ENCODE results near the gene ATP2B2. TPM values are rescaled to one million over a fixed set of nuclear protein-coding genes. Genes with fewer than 3 reads are reported as not detected.

The ATP2B2 gene
- total RNA-seq, 1 experiment from 2014 or later, result not detected

- no peak for DNase-seq (ENCODE audit: unreplicated experiment)
- no peaks in the 10 kb centered on the region for H3K36me3 Mint-ChIP-seq (ENCODE audit: insufficient read depth, unreplicated experiment)
- peaks cover 7% of the 10 kb centered on the region for H3K4me1 Mint-ChIP-seq (ENCODE audit: insufficient read depth, unreplicated experiment)
- no TSS peak for BruUV-seq (replicated peaks)
- no peak overlapping the region for H3K4me3 Mint-ChIP-seq (ENCODE audit: unreplicated experiment)
- TF ChIP-seq CTCF (IDR thresholded peaks at IDR 0.05; ENCODE audit: unreplicated experiment), result no peak
- no peak overlapping the region for H3K27ac Mint-ChIP-seq (ENCODE audit: low read depth, unreplicated experiment)
- H3K9me3 Mint-ChIP-seq (ENCODE audit: unreplicated experiment), result no peaks in the 10 kb centered on the region
- intact Hi-C loops (cut with micrococcal nuclease), result no loop called here
- CTCF ChIA-PET, result interaction anchor here (0.6 to 0.7 kb wide), 3 partner anchors 162 to 1197 kb away, joined by 3 to 4 read pairs (median 4); no protein-coding TSS in a partner anchor
- POLR2A ChIA-PET, result interaction anchor here (0.6 kb wide), 1 partner anchor 28 kb away, joined by 3 read pairs; no protein-coding TSS in a partner anchor
- no peaks in the 10 kb centered on the region for H3K27me3 Mint-ChIP-seq (ENCODE audit: insufficient read depth, unreplicated experiment)
These were observed 9.8 kb downstream of the ATP2B2 start for GRCh38 chr3:10495614-10496013.

GRCh38 chr3:10495003-10495402 is 10.4 kb downstream of the ATP2B2 start:
- H3K27me3 Mint-ChIP-seq (ENCODE audit: insufficient read depth, unreplicated experiment), result peaks cover 1% of the 10 kb centered on the region
- intact Hi-C loops (cut with micrococcal nuclease), result no loop called here
- no TSS peak for BruUV-seq (replicated peaks)
- peaks cover 7% of the 10 kb centered on the region for H3K4me1 Mint-ChIP-seq (ENCODE audit: insufficient read depth, unreplicated experiment)
- no peaks in the 10 kb centered on the region for H3K36me3 Mint-ChIP-seq (ENCODE audit: insufficient read depth, unreplicated experiment)
- TF ChIP-seq CTCF (IDR thresholded peaks at IDR 0.05; ENCODE audit: unreplicated experiment), result no peak
- H3K27ac Mint-ChIP-seq (ENCODE audit: low read depth, unreplicated experiment), result no peak overlapping the region
- no peaks in the 10 kb centered on the region for H3K9me3 Mint-ChIP-seq (ENCODE audit: unreplicated experiment)
- no peak overlapping the region for H3K4me3 Mint-ChIP-seq (ENCODE audit: unreplicated experiment)
- POLR2A ChIA-PET, result interaction anchor here (0.6 kb wide), 1 partner anchor 28 kb away, joined by 3 read pairs; no protein-coding TSS in a partner anchor
- CTCF ChIA-PET, result interaction anchor here (0.6 to 0.7 kb wide), 2 partner anchors 162 to 1196 kb away, joined by 3 to 4 read pairs; no protein-coding TSS in a partner anchor
- peak; percentile 89 for DNase-seq (ENCODE audit: unreplicated experiment)

GRCh38 chr3:10494180-10494579 is 11.2 kb downstream of the ATP2B2 start:
- CTCF ChIA-PET, result no interaction called here
- no peaks in the 10 kb centered on the region for H3K9me3 Mint-ChIP-seq (ENCODE audit: unreplicated experiment)
- H3K27me3 Mint-ChIP-seq (ENCODE audit: insufficient read depth, unreplicated experiment), result peaks cover 9% of the 10 kb centered on the region
- DNase-seq (ENCODE audit: unreplicated experiment), result no peak
- no peak for TF ChIP-seq CTCF (IDR thresholded peaks at IDR 0.05; ENCODE audit: unreplicated experiment)
- H3K4me1 Mint-ChIP-seq (ENCODE audit: insufficient read depth, unreplicated experiment), result peaks cover 7% of the 10 kb centered on the region
- no TSS peak for BruUV-seq (replicated peaks)
- H3K36me3 Mint-ChIP-seq (ENCODE audit: insufficient read depth, unreplicated experiment), result no peaks in the 10 kb centered on the region
- no peak overlapping the region for H3K27ac Mint-ChIP-seq (ENCODE audit: low read depth, unreplicated experiment)
- H3K4me3 Mint-ChIP-seq (ENCODE audit: unreplicated experiment), result no peak overlapping the region
- intact Hi-C loops (cut with micrococcal nuclease), result no loop called here
- POLR2A ChIA-PET, result no interaction called here

GRCh38 chr3:10493202-10493589 is 12.2 kb downstream of the ATP2B2 start:
- Mint-ChIP-seq H3K4me1 (ENCODE audit: insufficient read depth, unreplicated experiment) (peaks cover 7% of the 10 kb centered on the region), H3K27me3 (ENCODE audit: insufficient read depth, unreplicated experiment) (peaks cover 19% of the 10 kb centered on the region), H3K4me3 (ENCODE audit: unreplicated experiment) (no peak overlapping the region), H3K9me3 (ENCODE audit: unreplicated experiment) (no peaks in the 10 kb centered on the region), H3K27ac (ENCODE audit: low read depth, unreplicated experiment) (no peak overlapping the region), H3K36me3 (ENCODE audit: insufficient read depth, unreplicated experiment) (no peaks in the 10 kb centered on the region)
- ChIA-PET CTCF (interaction anchor here (0.6 to 0.7 kb wide), 2 partner anchors 34 to 1456 kb away, joined by 3 read pairs; no protein-coding TSS in a partner anchor), POLR2A (no interaction called here)
- intact Hi-C loops (cut with micrococcal nuclease), result no loop called here
- BruUV-seq (replicated peaks), result no TSS peak
- no peak for DNase-seq (ENCODE audit: unreplicated experiment)
- no peak for TF ChIP-seq CTCF (IDR thresholded peaks at IDR 0.05; ENCODE audit: unreplicated experiment)
